ENCODE measurements around the gene AUTS2.

AUTS2 gene

DNA sequence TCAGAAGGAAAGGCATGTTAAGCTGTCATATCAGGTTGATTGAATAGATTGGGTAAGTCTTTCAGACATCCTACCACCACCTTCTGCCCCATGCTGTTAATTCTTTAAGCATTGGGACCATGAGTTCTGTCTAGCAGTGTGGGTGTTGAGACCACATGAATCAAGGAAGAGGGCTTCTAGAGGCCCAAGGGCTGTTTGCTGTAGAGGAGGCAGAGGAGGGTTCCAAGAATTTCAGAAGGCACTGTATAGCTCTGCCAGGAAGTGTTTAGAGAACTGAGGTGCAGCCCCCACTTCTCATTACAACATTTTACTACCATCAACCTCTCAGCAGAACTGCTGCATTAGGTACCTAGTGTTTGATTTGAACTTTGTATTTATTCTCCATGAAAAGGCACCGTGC, 720.2 kb downstream of the AUTS2 start:
- no peak for TF ChIP-seq CTCF (IDR thresholded peaks at IDR 0.05; ENCODE audit: extremely low read depth, missing control alignments)
- DNase-seq (ENCODE audit: low spot score) = no peak

GRCh38 chr7:70319057-70319456, 720.8 kb downstream of the AUTS2 start:
- no peak for TF ChIP-seq CTCF (IDR thresholded peaks at IDR 0.05; ENCODE audit: extremely low read depth, missing control alignments)
- no peak for DNase-seq (ENCODE audit: low spot score)

DNA sequence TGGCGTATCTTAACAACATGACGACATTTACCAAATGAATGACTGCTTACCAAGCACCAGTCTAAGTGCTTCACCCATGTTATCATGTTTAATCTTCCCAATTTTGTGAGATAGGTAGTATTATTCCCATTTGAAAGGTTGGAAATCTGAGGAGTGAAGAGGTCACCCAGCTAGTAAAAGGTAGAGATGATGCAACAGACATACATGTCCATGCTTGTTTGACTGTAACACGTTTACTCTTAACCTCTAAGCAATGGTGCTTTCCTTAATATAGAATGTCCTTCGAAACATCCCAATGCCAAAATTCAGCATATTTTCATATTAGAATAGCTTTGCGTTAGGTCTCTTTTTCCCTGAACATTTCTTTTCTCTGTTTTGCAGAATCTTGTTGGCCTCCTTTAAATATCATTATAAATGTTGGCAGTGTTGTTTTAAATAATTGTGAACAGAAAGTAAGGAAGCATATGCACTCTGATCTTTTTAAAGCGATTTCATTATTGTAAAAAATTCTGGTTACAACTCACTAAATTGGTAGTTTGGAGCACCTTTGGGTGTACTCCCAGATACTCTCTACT, 722.8 kb downstream of the AUTS2 start:
- DNase-seq (ENCODE audit: low spot score) = no peak
- TF ChIP-seq CTCF (IDR thresholded peaks at IDR 0.05; ENCODE audit: extremely low read depth, missing control alignments) = no peak

DNA sequence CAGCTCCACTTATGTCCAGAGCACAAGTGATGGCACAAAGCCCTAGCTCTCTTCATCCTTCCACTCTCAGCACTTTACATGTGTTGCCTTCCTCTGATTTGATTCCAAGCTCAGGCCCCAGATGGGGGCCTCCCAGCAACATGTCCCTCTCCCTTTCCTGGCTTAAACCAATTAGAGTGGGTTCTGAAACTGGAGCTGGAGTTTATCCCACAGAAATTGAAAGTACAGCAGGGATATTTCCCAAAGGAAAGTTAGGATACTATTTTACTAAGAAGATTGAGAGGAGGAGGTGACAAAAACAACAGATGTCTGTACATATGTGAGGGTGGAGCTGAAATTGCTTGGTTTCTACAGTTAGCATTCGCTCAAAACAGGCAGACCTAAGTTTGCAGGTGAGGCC, 724.6 kb downstream of the AUTS2 start:
- DNase-seq (ENCODE audit: low spot score) = no peak

DNA sequence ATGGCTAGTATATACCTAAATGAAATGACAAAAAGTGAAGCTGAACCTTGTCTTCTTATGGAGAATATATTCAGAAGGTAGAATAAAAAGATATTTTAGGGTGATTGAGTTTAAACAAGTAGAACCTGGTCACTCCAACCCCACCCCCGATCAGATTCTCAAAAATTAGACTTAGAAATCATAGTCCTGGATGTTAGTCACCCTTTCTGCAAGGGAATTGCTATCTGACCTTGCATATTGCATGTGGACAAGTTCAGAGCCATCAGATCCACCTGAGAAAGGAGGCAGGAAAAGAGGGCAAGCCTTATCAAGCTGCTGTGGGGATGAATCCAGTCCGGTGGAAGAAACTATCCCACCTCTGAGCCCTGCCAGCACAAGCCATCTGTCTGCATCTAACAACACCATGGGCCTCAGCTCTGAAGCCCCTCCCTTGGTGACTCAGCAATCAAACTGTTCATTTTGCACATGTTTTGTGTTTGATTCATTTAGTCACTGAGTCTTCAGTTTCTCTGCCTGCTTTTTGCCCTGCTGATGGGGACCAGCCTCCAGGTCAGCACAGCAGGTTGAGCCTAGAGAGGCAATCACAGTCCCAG, 727.3 kb downstream of the AUTS2 start:
- no peak for TF ChIP-seq CTCF (IDR thresholded peaks at IDR 0.05; ENCODE audit: extremely low read depth, missing control alignments)
- no peak for DNase-seq (ENCODE audit: low spot score)

More for the DNA sequence above, 724.6 kb downstream of the AUTS2 start:
- no peak for TF ChIP-seq CTCF (IDR thresholded peaks at IDR 0.05; ENCODE audit: extremely low read depth, missing control alignments)

DNA sequence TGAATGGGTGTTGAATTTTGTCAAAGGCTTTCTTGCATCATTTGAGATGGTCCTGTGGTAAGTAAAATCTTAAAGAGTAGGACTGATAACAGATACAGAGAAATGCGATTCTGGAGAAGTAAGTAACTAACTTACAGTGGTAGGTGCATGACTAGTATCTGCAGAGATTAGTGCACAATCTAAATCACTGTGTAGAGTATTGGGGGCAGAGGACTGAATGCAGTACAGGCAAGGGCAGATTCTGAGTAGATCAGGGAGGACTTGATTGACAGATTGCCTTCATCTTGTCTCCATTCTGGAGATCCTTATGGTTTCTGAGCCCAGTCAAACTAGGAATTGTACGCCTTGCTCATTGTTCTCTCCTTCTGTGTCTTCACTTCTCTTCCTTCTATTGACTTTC, 736.0 kb downstream of the AUTS2 start:
- DNase-seq (ENCODE audit: low spot score) = no peak
- TF ChIP-seq CTCF (IDR thresholded peaks at IDR 0.05; ENCODE audit: extremely low read depth, missing control alignments) = no peak

GRCh38 chr7:70334871-70335270, 736.6 kb downstream of the AUTS2 start:
- TF ChIP-seq CTCF (IDR thresholded peaks at IDR 0.05; ENCODE audit: extremely low read depth, missing control alignments) = no peak
- no peak for DNase-seq (ENCODE audit: low spot score)
